CD4-positive, alpha-beta T cell (primary cell): ENCODE data around the gene TULP4. TPM values are rescaled to one million over a fixed set of nuclear protein-coding genes. Genes with fewer than 3 reads are reported as not detected.

ENCODE experiments used
- ATAC-seq: fragments of 200-7000 bp; cut with Tn5 transposase; one replicate; pipeline ENCODE4 v1.10.0; 2022; ENCODE audit warnings: mild to moderate bottlenecking; ENCODE audit not compliant: poor library complexity
- CTCF ChIA-PET: fragments of 350-600 bp; sonication (Branson Sonifier 250); formaldehyde crosslinking; loops from one replicate; lab custom pipeline; 2021; ENCODE audit warnings: antibody characterized with exemption, inconsistent platforms; lab: Charles Lee
- POLR2A ChIA-PET: fragments of 350-600 bp; sonication (Branson Sonifier 250); formaldehyde crosslinking; loops from one replicate; lab custom pipeline; 2021; ENCODE audit warnings: antibody characterized with exemption, inconsistent platforms; lab: Charles Lee
- DNase-seq, 14 experiments: peaks; one replicate each; pipeline ENCODE4 v3.0.0-alpha.2; 2013 to 2020; ENCODE audit warnings: mixed read lengths in 2 of 14
- H3K27ac ChIP-seq, 2 donors: one replicate each; pipeline versions ENCODE4 v1.5.1 to v1.7.0; 2013; ENCODE audit warnings: low read length in 2 of 2, low read depth in 1 of 2, mild to moderate bottlenecking in 1 of 2
- H3K27me3 ChIP-seq, 2 experiments: 1 replicate in 1 of 2; 2 replicates in 1 of 2; pipeline versions ENCODE4 v1.6.1 to v1.7.0; 2013; ENCODE audit warnings: low read length in 2 of 2, control low read depth in 1 of 2, mild to moderate bottlenecking in 1 of 2, moderate library complexity in 1 of 2; ENCODE audit not compliant: insufficient read depth in 2 of 2, control insufficient read depth in 1 of 2
- H3K36me3 ChIP-seq: one replicate; pipeline ENCODE4 v1.6.1; 2013; ENCODE audit warnings: low read length, control low read depth; ENCODE audit not compliant: insufficient read depth
- H3K4me1 ChIP-seq: one replicate; pipeline ENCODE4 v1.6.1; 2013; ENCODE audit warnings: low read length, control low read depth; ENCODE audit not compliant: insufficient read depth
- H3K4me3 ChIP-seq: one replicate; pipeline ENCODE4 v1.5.1; 2013; ENCODE audit warnings: mild to moderate bottlenecking, low read length, moderate library complexity
- H3K9me3 ChIP-seq, 2 experiments: 1 replicate in 1 of 2; 2 replicates in 1 of 2; pipeline versions ENCODE4 v1.6.1 to v1.7.0; 2013; ENCODE audit warnings: low read length in 2 of 2, mild to moderate bottlenecking in 2 of 2, control low read depth in 1 of 2, moderate library complexity in 1 of 2; ENCODE audit not compliant: control insufficient read depth in 1 of 2, insufficient read depth in 1 of 2
- H3K27ac Mint-ChIP-seq: one replicate; pipeline ENCODE4 v1.8.0; 2020; ENCODE audit warnings: mixed read lengths
- H3K27me3 Mint-ChIP-seq: one replicate; pipeline ENCODE4 v1.8.0; 2021; ENCODE audit warnings: mixed read lengths
- H3K36me3 Mint-ChIP-seq: one replicate; pipeline ENCODE4 v1.8.0; 2021; ENCODE audit warnings: low read depth, mixed read lengths
- H3K4me1 Mint-ChIP-seq: one replicate; pipeline ENCODE4 v1.8.0; 2021; ENCODE audit warnings: low read depth, mixed read lengths
- H3K4me3 Mint-ChIP-seq: one replicate; pipeline ENCODE4 v1.8.0; 2020; ENCODE audit warnings: mild to moderate bottlenecking, mixed read lengths
- H3K9me3 Mint-ChIP-seq: one replicate; pipeline ENCODE4 v1.8.0; 2020; ENCODE audit warnings: mixed read lengths
- intact Hi-C, 2 experiments: fragments of 100-400 bp; cut with DNase I in 1 of 2; cut with micrococcal nuclease in 1 of 2; formaldehyde crosslinking; loops; one replicate each; pipeline versions ENCODE4 v1.15.1 to v1.9.0; 2023 to 2025; cut with DNase I, micrococcal nuclease
- total RNA-seq, 174 experiments: library from RNA in 2 of 174; stranded (reverse) in 2 of 174; gene quantifications; one replicate each; pipeline ENCODE4 v1.2.3 and lab custom pipeline; 2021 to 2026
- TF ChIP-seq, protein P1 (sequence below): fragments of 200-600 bp; IDR thresholded peaks from one replicate; pipeline ENCODE4 v1.8.0; 2022; ENCODE audit warnings: antibody characterized with exemption, mild to moderate bottlenecking

Gene TULP4
- total RNA-seq, 2 experiments from 2014 or later = 66.1 to 68.2 TPM

GRCh38 chr6:158421381-158421780 is 109.1 kb downstream of the TULP4 start:
- no peak overlapping the region for H3K4me3 Mint-ChIP-seq
- no peaks in the 10 kb centered on the region for H3K4me1 Mint-ChIP-seq
- ChIA-PET POLR2A (no interaction called here), CTCF (no interaction called here)
- ATAC-seq (no peak), DNase-seq (no peak)
- no peak overlapping the region for H3K27ac Mint-ChIP-seq
- peaks cover 5% of the 10 kb centered on the region for H3K9me3 Mint-ChIP-seq
- peaks cover 32% of the 10 kb centered on the region for H3K36me3 Mint-ChIP-seq
- intact Hi-C loops = no loop called here
- Histone ChIP-seq H3K36me3 (peaks cover 5% of the 10 kb centered on the region), H3K27me3 (no peaks in the 10 kb centered on the region), H3K4me3 (no peak overlapping the region), H3K4me1 (no peaks in the 10 kb centered on the region), H3K9me3 (peaks cover 0 to 14% of the 10 kb centered on the region in 2 experiments), H3K27ac (no peak overlapping the region)
- TF ChIP-seq, protein P1, sequence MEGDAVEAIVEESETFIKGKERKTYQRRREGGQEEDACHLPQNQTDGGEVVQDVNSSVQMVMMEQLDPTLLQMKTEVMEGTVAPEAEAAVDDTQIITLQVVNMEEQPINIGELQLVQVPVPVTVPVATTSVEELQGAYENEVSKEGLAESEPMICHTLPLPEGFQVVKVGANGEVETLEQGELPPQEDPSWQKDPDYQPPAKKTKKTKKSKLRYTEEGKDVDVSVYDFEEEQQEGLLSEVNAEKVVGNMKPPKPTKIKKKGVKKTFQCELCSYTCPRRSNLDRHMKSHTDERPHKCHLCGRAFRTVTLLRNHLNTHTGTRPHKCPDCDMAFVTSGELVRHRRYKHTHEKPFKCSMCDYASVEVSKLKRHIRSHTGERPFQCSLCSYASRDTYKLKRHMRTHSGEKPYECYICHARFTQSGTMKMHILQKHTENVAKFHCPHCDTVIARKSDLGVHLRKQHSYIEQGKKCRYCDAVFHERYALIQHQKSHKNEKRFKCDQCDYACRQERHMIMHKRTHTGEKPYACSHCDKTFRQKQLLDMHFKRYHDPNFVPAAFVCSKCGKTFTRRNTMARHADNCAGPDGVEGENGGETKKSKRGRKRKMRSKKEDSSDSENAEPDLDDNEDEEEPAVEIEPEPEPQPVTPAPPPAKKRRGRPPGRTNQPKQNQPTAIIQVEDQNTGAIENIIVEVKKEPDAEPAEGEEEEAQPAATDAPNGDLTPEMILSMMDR = no peak
- no peaks in the 10 kb centered on the region for H3K27me3 Mint-ChIP-seq

DNA sequence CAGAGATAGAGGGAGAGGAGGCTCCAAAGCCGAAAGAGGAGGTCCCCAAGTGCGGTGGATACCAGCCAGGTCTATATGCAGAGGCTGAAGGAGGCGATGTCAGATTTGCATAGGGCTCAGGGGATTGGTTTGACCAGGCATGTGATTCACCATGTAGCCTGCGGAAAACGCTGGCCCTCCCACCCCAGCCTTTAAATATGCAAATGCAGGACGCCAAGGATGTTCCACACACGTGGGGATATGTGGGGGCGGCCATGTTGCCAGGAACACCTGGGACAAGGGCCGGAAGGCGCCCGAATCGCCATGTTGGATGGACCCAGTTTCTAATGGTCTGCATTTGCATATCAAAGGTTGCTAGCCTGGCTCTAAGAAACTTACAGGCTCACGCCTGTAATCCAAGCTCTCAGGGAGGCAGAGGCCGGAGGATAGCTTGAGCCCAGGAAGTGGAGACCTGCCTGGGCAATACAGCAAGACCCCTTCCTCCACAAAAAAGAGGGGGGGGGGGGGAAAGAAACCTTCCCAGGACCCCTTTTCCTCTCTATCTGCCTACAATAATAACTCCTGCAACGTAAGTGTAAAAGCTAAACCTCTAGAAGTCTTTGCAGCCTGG is 110.5 kb downstream of the TULP4 start:
- ATAC-seq = no peak
- H3K4me1 ChIP-seq = no peaks in the 10 kb centered on the region
- no peaks in the 10 kb centered on the region for H3K27me3 Mint-ChIP-seq
- no peak overlapping the region for H3K27ac Mint-ChIP-seq
- TF ChIP-seq, protein P1 = no peak
- no peak for DNase-seq
- no peaks in the 10 kb centered on the region for H3K27me3 ChIP-seq
- no peaks in the 10 kb centered on the region for H3K4me1 Mint-ChIP-seq
- H3K4me3 ChIP-seq = no peak overlapping the region
- H3K9me3 ChIP-seq = peaks cover 0 to 14% of the 10 kb centered on the region in 2 experiments
- CTCF ChIA-PET = no interaction called here
- no peaks in the 10 kb centered on the region for H3K36me3 ChIP-seq
- no peak overlapping the region for H3K4me3 Mint-ChIP-seq
- peaks cover 26% of the 10 kb centered on the region for H3K36me3 Mint-ChIP-seq
- peaks cover 5% of the 10 kb centered on the region for H3K9me3 Mint-ChIP-seq
- POLR2A ChIA-PET = no interaction called here
- intact Hi-C loops = no loop called here
- no peak overlapping the region for H3K27ac ChIP-seq

DNA sequence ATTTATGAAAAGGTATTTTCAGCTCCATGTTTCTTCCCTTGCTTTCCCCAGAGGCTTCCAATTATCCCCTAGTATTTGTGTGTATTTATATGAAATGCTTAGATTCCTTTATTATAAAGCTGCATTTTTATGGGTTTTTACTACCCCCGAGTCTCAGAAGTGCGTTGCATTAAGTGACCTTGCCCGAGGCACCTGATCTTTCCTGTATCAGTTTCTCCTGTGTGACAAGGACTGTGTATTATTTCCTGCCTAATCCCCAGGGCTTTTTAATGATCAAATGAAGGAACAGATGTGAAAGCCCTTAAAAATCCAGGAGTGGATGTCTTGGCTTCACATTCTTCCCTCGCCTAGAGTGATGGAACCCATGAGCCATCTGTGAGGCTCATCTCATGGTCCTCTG is 118.8 kb downstream of the TULP4 start:
- no peaks in the 10 kb centered on the region for H3K36me3 ChIP-seq
- H3K4me3 ChIP-seq = no peak overlapping the region
- Mint-ChIP-seq H3K27ac (no peak overlapping the region), H3K27me3 (no peaks in the 10 kb centered on the region), H3K36me3 (peaks cover 50% of the 10 kb centered on the region), H3K9me3 (peaks cover 2% of the 10 kb centered on the region), H3K4me3 (no peak overlapping the region), H3K4me1 (no peaks in the 10 kb centered on the region)
- ChIA-PET POLR2A (no interaction called here), CTCF (interaction anchor here (1.4 kb wide), 1 partner anchor 210 kb away, joined by 4 read pairs; no protein-coding TSS in a partner anchor)
- ATAC-seq (no peak), DNase-seq (no peak)
- H3K27ac ChIP-seq = no peak overlapping the region
- H3K4me1 ChIP-seq = no peaks in the 10 kb centered on the region
- H3K27me3 ChIP-seq = no peaks in the 10 kb centered on the region
- no peaks in the 10 kb centered on the region for H3K9me3 ChIP-seq
- TF ChIP-seq, protein P1 = no peak
- intact Hi-C loops = no loop called here
